Smooth muscle cell (in vitro differentiated cells): ENCODE measurements around the gene SYCP2. TPM values are rescaled to one million over a fixed set of nuclear protein-coding genes. Genes with fewer than 3 reads are reported as not detected.

ENCODE experiments used
- DNase-seq: peaks from one replicate; lab custom pipeline; 2025; ENCODE audit not compliant: unreplicated experiment; lab: John Stamatoyannopoulos, UW
- H2AFZ ChIP-seq: fragments of 200-600 bp; sonication (generic); 2 replicates; pipeline ENCODE4 v1.6.0; 2016; ENCODE audit warnings: antibody characterized with exemption, low read depth, mild to moderate bottlenecking
- H3F3A ChIP-seq: fragments of 200-600 bp; sonication (generic); 2 replicates; pipeline ENCODE4 v1.6.0; 2017; ENCODE audit warnings: antibody characterized with exemption, low read depth
- H3K27ac ChIP-seq: fragments of 200-600 bp; sonication (generic); 2 replicates; pipeline ENCODE4 v1.5.1; 2016; ENCODE audit warnings: low read depth, mild to moderate bottlenecking
- H3K27me3 ChIP-seq: fragments of 200-600 bp; sonication (generic); 2 replicates; pipeline ENCODE4 v1.6.1; 2016; ENCODE audit warnings: low read depth, mild to moderate bottlenecking
- H3K36me3 ChIP-seq: fragments of 200-600 bp; sonication (generic); 2 replicates; pipeline ENCODE4 v1.5.1; 2016; ENCODE audit warnings: low read depth
- H3K4me1 ChIP-seq: fragments of 200-600 bp; sonication (generic); 2 replicates; pipeline ENCODE4 v1.5.1; 2016; ENCODE audit warnings: low read depth
- H3K4me2 ChIP-seq: fragments of 200-600 bp; sonication (generic); 2 replicates; pipeline ENCODE4 v1.6.0; 2016; ENCODE audit warnings: mild to moderate bottlenecking
- H3K4me3 ChIP-seq: fragments of 200-600 bp; sonication (generic); 2 replicates; pipeline ENCODE4 v1.5.1; 2016; ENCODE audit warnings: mild to moderate bottlenecking
- H3K79me2 ChIP-seq: fragments of 200-600 bp; sonication (generic); 2 replicates; pipeline ENCODE4 v1.6.0; 2016; ENCODE audit warnings: low read depth, mild to moderate bottlenecking
- H3K9ac ChIP-seq: fragments of 200-600 bp; sonication (generic); 2 replicates; pipeline ENCODE4 v1.6.0; 2016; ENCODE audit warnings: low read depth
- H3K9me3 ChIP-seq: fragments of 200-600 bp; sonication (generic); replicated peaks from 2 replicates; pipeline ENCODE4 v1.5.1; 2016; ENCODE audit warnings: low read depth
- H4K20me1 ChIP-seq: fragments of 200-600 bp; sonication (generic); 2 replicates; pipeline ENCODE4 v1.6.0; 2016; ENCODE audit warnings: low read depth
- WGBS: methylation state at CpG from one replicate; pipeline ENCODE4 v1.1.7; 2016; ENCODE audit warnings: low lambda C conversion rate; 5-methylcytosine and 5-hydroxymethylcytosine counted together
- polyA plus RNA-seq: library from polyadenylated mRNA; unstranded; fragments of >200 nt; fragmentation: Nextera tagmentation; extraction: Ambion mirVana; gene quantifications from 2 replicates; pipeline ENCODE4 v1.2.1, GENCODE V29; 2016
- total RNA-seq: library from RNA; depleted of rRNA; stranded (reverse); fragments of >200 nt; gene quantifications from 2 replicates; pipeline ENCODE4 v1.2.3, GENCODE V29; 2014
- TF ChIP-seq, protein P1 (sequence below): fragments of 200-600 bp; sonication (generic); IDR thresholded peaks from 2 replicates; pipeline ENCODE4 v1.5.1; 2017; ENCODE audit warnings: borderline replicate concordance, mild to moderate bottlenecking, antibody characterized with exemption; ENCODE audit not compliant: insufficient read depth, poor library complexity, severe bottlenecking

The SYCP2 gene
- total and polyA plus RNA-seq, 2 experiments from 2014 or later, result 0.42 to 0.54 TPM

DNA sequence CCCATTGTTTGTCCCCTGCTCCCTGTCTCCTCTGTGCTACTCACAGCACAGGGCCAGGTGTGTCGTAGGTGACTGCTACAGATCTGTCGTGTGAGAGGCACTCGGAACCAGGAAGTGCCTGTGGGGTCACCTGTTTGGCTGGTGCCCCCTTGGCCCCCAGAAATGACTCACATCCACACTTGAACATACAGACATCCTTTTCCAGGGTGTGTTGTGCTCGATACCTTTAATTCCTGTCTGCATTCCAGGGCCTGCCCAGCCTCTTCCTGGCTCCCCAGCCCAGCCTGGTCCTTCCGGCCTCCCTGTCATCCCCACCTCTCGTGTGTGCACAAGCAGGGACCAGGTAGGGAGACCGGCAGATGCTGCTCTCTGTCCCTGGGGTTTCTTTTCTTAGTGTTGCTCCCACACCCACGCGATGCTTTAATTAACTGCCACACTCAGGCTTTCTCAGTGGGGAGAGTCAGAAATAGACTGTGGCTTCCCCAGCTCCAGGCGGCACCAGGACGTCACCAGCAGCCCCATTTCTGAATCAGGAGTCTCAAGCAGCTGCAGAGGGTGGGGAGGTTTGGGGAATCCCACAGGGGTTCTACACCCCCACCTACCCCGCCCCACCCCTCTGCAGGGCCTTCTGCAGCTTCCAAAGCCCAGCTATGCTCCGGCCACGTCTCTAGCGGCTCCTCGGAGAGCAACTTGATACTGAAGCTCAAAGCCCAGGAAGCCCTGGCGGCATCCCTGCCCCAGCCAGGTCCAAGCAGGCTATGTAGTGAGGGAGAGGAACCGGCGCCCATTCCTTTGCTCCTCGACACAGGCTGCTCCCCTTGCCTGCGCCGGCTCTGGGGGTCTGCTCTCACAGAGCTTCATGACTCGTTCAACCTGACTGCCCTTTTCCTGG is 102.2 kb downstream of the SYCP2 start:
- Histone ChIP-seq H3K4me2 (no peak overlapping the region), H3K36me3 (no peaks in the 10 kb centered on the region), H4K20me1 (no peaks in the 10 kb centered on the region), H3K4me1 (peaks cover 7% of the 10 kb centered on the region), H3K9me3 (no peaks in the 10 kb centered on the region), H3K4me3 (no peak overlapping the region), H3K27ac (no peak overlapping the region), H3K79me2 (no peaks in the 10 kb centered on the region), H3K9ac (no peak overlapping the region), H3K27me3 (no peaks in the 10 kb centered on the region), H2AFZ (no peak overlapping the region), H3F3A (no peaks in the 10 kb centered on the region)
- 84% methylated on average over 23 of the region's 23 CpGs for WGBS
- TF ChIP-seq, protein P1, sequence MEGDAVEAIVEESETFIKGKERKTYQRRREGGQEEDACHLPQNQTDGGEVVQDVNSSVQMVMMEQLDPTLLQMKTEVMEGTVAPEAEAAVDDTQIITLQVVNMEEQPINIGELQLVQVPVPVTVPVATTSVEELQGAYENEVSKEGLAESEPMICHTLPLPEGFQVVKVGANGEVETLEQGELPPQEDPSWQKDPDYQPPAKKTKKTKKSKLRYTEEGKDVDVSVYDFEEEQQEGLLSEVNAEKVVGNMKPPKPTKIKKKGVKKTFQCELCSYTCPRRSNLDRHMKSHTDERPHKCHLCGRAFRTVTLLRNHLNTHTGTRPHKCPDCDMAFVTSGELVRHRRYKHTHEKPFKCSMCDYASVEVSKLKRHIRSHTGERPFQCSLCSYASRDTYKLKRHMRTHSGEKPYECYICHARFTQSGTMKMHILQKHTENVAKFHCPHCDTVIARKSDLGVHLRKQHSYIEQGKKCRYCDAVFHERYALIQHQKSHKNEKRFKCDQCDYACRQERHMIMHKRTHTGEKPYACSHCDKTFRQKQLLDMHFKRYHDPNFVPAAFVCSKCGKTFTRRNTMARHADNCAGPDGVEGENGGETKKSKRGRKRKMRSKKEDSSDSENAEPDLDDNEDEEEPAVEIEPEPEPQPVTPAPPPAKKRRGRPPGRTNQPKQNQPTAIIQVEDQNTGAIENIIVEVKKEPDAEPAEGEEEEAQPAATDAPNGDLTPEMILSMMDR, result no peak
- DNase-seq, result no peak

DNA sequence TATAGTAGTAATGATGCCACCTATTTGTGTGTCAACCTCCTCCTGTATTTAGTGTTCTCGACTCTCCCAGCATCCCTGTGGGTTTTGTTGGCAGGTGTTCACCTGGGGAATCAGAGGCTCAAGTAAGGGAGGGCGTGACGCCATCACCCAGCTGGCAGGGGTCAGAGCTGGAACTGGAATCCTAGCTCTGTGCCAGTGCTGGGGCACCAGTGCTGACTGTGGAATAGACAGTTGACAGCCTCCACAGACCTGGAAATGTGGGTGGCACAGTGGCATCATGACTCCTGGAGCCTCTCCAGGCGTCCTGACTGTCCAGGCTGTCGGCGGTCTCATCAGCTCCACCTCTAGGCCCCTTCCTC is 102.8 kb downstream of the SYCP2 start:
- H3K79me2 ChIP-seq, result no peaks in the 10 kb centered on the region
- 89% methylated on average over 6 of the region's 6 CpGs for WGBS
- no peak overlapping the region for H3K9ac ChIP-seq
- H2AFZ ChIP-seq, result no peak overlapping the region
- no peaks in the 10 kb centered on the region for H3K27me3 ChIP-seq
- H3K4me3 ChIP-seq, result no peak overlapping the region
- TF ChIP-seq, protein P1, result no peak
- no peaks in the 10 kb centered on the region for H3F3A ChIP-seq
- no peak for DNase-seq
- H3K27ac ChIP-seq, result no peak overlapping the region
- peaks cover 7% of the 10 kb centered on the region for H3K4me1 ChIP-seq
- no peaks in the 10 kb centered on the region for H4K20me1 ChIP-seq
- no peaks in the 10 kb centered on the region for H3K9me3 ChIP-seq
- no peaks in the 10 kb centered on the region for H3K36me3 ChIP-seq
- no peak overlapping the region for H3K4me2 ChIP-seq

DNA sequence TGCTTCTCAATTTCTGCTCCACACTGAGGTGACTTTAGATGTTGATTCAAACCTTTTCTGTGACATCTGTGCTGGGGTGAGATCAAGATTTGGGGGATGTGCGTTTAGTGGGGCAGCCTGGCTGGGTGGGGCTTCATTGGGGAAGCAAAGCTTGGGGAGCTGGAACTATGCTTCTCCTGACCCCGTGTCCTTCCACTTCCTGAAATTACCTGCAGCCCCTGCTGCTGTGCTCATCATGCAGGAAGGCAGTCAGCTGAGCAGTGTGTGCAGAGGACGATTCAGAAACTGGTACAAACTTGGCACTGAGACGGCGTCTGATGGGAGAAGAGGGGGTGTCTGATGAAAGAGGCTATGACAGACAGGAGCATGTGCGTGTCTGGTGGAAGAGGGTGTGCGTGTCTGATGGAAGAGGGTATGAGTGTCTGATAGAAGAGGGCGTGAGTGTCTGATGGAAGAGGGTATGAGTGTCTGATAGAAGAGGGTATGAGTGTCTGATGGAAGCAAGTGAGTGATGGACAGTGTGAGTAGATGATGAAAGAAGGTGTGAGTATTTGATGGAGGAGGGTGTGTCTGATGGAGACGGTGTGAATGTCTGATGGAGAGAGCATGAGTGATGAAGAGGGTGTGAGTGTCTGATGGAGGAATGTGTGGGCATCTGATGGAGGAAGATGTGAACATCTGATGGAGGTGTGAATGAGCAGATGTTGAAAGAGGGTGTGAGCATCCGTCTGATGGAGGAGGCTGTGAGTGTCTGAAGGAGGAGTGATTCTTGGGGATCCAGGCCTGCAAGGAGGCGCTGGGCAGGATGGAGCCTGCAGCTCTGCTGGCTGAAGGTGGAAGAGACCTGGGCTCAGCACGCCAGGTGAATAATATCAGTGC is 103.4 kb downstream of the SYCP2 start:
- no peaks in the 10 kb centered on the region for H3K9me3 ChIP-seq
- H3K4me1 ChIP-seq, result peaks cover under 1% of the 10 kb centered on the region
- WGBS, result 85% methylated on average over 12 of the region's 12 CpGs
- no peaks in the 10 kb centered on the region for H3K36me3 ChIP-seq
- H3K9ac ChIP-seq, result no peak overlapping the region
- no peaks in the 10 kb centered on the region for H3F3A ChIP-seq
- H3K4me2 ChIP-seq, result no peak overlapping the region
- no peaks in the 10 kb centered on the region for H4K20me1 ChIP-seq
- TF ChIP-seq, protein P1, result no peak
- no peak overlapping the region for H3K4me3 ChIP-seq
- H3K27me3 ChIP-seq, result no peaks in the 10 kb centered on the region
- H3K79me2 ChIP-seq, result no peaks in the 10 kb centered on the region
- no peak overlapping the region for H3K27ac ChIP-seq
- DNase-seq, result no peak
- no peak overlapping the region for H2AFZ ChIP-seq
